Testis (tissue), 2 donors: ENCODE results near the gene PLEKHA7.

ENCODE experiments used
- CTCF ChIP-seq, 3 experiments: fragments of 450-650 bp in 2 of 3; fragments of 200-600 bp in 1 of 3; sonication (generic) in 1 of 3; IDR thresholded peaks; one replicate each; pipeline ENCODE4 v1.5.1; 2016 to 2019; ENCODE audit warnings: antibody characterized with exemption in 3 of 3, mild to moderate bottlenecking in 2 of 3, moderate library complexity in 1 of 3
- POLR2A ChIP-seq: fragments of 450-650 bp; IDR thresholded peaks from one replicate; pipeline ENCODE4 v1.6.1; 2017; ENCODE audit warnings: antibody characterized with exemption, mild to moderate bottlenecking, moderate library complexity

- TF ChIP-seq POLR2A: no peak
- TF ChIP-seq CTCF (IDR thresholded peaks at IDR 0.05): no peak
Observed at GRCh38 chr11:16856022-16856471, 158.2 kb downstream of the PLEKHA7 start.
